GM19395 (cell line): ENCODE measurements around the gene UHRF2.
"Not testable (repeated sequence)": the region's sequence is repeated elsewhere in the genome, so short reads cannot be mapped to it uniquely, and the experiment has no call there.

Experiments used
- ATAC-seq: cut with Tn5 transposase; IDR thresholded peaks from one replicate; pipeline ENCODE4 v1.9.1; 2021; ENCODE audit warnings: mild to moderate bottlenecking, moderate library complexity; ENCODE audit not compliant: unreplicated experiment

The UHRF2 gene, protein sequence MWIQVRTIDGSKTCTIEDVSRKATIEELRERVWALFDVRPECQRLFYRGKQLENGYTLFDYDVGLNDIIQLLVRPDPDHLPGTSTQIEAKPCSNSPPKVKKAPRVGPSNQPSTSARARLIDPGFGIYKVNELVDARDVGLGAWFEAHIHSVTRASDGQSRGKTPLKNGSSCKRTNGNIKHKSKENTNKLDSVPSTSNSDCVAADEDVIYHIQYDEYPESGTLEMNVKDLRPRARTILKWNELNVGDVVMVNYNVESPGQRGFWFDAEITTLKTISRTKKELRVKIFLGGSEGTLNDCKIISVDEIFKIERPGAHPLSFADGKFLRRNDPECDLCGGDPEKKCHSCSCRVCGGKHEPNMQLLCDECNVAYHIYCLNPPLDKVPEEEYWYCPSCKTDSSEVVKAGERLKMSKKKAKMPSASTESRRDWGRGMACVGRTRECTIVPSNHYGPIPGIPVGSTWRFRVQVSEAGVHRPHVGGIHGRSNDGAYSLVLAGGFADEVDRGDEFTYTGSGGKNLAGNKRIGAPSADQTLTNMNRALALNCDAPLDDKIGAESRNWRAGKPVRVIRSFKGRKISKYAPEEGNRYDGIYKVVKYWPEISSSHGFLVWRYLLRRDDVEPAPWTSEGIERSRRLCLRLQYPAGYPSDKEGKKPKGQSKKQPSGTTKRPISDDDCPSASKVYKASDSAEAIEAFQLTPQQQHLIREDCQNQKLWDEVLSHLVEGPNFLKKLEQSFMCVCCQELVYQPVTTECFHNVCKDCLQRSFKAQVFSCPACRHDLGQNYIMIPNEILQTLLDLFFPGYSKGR

DNA sequence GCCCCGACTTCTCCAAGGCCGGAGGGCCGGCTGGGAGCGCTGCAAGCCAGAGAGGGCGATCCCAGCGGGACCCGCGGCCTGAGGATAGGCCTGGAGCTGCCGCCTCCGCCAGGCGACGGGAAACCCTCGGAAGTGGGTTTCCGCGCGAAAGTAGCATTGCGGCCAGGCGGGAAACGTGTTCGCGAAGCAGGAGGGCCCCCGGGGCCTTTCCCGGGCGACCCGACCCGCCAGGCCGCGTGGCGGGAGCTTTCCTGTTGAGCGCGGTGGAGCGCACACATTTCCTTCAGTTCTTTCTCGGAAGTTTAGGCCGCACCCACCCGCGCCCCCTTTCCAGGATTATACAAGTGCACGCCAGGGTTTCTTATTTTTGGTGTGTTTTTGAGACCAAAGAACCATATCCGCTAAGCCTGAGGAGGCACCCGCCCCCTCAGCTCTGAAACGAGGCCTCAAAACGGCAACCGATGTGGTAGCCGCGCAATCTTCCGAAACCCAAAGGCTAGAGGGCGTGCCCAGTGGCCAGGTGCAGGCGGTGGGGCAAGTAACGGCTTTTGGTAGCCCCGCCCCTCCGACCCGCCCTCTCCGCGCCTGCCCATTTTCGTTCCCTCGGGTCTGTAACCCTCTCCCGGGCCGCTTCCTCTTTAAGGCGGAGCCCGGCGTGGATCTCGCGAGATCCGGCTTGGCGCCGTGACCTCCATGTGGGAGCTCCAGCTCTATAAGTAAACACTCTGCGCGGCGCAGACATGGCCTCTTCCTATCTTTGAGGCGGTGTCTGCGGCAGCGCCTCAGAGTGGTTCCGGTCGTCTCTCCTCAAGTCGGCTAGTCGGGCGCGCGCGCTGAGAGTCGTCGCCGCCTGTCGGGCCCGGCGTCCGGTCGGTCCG, at the start of gene UHRF2:
Gene UHRF2 (plus strand): TSS at position 713 of the 878 bp plus-strand sequence. CDS start 292 bp downstream, outside the sequence.
- peak; percentile 81 for ATAC-seq

- no peak for ATAC-seq
These were observed 45.7 kb upstream of the UHRF2 start for GRCh38 chr9:6367128-6367890.

DNA sequence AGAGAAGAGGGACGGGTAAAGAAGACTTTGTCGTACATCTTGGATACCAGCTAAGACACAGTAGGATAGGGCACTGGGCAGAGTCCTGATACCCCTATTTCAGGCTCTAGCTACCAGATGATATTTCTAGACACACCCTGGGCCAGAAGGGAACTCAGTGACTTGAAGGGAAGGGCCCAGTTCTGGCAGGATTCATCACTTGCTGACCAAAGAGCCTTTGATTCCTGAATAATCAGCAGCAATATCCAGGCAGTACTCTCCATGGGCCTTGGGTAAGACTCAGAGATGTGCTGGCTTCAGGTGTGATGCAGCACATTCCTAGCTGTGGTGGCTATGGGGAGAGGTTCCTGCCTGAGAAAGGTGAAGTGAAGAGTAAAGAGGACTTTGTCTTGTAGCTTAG, 44.2 kb upstream of the UHRF2 start:
- ATAC-seq = no peak

- not testable (repeated sequence) for ATAC-seq
These were observed 31.5 kb upstream of the UHRF2 start for GRCh38 chr9:6381477-6382012.

- no peak for ATAC-seq
These were observed 30.3 kb upstream of the UHRF2 start for GRCh38 chr9:6382681-6383080.

DNA sequence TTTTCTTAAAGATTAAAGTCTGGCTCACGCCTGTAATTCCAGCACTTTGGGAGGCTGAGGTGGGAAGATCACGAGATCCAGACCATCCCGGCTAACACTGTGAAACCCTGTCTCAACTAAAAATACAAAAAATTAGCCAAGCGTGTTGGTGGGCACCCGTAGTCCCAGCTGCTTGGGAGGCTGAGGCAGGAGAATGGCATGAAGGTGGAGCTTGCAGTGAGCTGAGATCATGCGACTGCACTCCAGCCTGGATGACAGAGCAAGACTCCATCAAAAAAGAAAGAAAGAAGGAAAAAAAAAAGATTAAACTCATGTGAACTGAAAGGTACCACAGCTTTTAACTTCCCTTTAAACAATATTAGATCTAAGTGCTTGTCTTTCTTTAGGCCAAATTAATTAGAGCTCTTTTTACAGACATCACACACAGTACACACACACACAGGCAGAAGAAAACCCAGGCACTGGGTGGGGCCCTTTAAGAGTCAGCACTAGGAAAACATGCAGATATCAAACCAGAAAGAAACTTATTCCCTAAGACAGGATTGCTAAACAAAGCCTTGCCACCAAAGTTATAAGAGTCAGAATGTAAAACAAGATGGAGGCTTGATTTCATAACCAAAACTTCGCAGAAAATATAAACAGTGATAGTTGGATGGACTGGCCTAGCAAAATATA, 29.3 kb upstream of the UHRF2 start:
- no peak for ATAC-seq

DNA sequence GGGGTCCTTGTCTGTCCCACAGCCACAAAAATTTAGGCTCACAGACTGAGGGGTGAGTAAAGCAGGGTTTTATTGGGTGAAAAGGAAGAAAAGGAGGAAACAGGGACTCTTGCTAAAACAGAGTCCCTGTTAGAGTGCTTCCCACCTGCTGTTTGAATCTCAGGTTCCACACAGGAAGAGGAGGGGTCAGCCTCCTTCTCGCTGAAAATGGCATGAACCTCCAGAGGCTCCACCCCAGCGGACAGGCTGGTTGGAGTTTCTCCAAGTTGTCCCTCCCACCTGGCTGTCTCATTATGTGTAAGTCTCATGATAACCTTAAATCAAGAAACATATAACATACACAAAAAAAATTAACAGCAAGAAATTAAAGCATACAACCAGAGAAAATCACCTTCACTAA, 28.3 kb upstream of the UHRF2 start:
- ATAC-seq = no peak

DNA sequence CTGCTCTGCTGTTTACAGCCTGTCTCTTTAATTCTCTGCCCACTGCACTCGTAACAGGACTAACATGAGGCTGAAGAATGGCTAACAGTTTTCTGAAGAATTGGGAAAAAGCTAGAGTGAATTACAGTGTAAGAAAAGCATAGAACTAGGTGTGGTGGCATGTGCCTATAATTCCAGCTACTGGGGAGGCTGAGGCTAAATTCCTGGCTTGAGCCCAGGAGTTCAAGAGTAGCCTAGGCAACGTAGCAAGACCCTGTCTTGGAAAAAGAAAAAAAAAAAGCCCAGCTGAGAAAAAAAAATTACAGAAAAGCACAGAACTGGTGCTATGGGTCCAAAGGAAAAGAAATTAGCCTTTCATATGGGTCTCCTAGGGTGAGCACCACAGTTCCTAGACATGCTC, 13.9 kb upstream of the UHRF2 start:
- ATAC-seq = no peak

- no peak for ATAC-seq
These were observed 7.6 kb upstream of the UHRF2 start for GRCh38 chr9:6405371-6405770.

DNA sequence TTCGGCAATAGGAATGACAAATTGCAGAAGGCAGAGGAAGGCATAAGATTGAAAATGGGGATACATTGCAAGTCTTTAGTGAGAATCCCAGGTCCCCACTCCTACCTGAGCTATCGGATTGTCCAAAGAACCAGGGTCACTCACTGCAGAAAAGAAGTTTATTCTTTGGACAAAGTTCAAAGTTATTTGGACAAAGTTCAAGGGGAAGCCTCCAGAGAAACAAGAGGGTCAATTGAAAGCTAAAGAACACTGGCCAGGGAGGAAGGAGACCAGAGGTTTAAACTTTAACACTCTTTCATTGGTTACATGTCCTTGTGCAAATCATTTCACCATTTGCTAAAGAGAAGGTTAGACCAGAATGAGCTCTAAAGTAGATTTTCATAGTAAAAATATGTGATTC, 5.2 kb upstream of the UHRF2 start:
- ATAC-seq = no peak

DNA sequence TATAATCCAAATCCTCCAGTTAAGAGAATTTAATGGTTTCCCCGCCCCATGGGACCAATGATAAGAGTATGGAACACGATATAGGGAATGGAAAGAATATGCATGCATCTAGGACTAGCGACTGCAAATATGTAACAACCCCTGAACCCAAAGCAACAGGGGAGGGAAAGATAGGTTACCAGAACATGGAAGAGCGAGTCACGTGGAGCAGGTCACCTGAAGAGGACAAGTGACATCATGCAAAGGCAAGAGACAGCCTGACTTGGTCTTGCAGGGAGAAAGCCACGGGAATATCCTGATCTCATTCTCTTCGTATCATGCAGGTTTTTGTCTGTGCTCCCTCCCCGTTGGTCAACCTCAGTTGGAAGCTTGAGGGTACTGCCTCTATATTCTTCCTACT, 4.7 kb upstream of the UHRF2 start:
- ATAC-seq = no peak

- ATAC-seq = no peak
These were observed 3.2 kb upstream of the UHRF2 start for GRCh38 chr9:6409811-6410210.

GRCh38 chr9:6410633-6411032, 2.4 kb upstream of the UHRF2 start:
- no peak for ATAC-seq

GRCh38 chr9:6413365-6414246, 607 bp downstream of the UHRF2 start:
- peak; percentile 23 for ATAC-seq

DNA sequence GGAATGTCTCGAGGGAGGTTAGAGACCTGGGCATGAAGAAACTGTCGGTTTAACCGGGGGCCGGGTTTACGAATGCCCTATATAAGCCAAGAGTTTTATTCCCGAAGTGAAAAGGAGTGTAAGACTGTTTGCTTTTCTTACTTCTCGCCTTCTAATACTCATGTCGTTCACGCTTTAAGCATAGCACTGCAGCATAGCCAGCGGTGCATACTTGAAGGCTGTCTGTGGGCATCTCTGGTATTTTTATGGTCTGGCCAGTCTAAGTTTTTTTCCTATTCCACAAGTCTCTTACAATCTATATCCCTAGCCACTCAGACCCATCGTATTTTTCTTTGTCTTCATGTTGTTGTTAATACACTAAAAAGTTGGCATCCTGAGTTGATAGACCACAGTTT, 1.2 kb downstream of the UHRF2 start:
- ATAC-seq = no peak

DNA sequence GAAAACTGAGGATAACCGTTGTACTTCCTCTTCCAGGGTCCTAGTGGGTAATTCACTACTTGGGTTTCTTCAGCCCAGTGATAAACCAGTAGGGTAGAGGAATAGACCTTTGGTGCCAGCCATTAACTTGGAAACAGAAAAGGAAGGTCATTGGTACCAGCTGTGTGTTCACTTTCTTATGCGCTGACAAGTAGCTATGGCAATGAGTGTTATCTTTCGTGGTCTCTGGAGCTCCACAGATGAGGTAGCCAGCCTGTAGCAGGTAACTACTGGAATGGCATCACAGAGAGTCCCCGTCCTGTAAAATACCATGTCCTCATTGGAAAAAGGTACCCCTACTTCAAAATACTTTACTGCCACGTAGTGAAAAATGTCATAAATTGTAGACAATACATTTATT, 2.3 kb downstream of the UHRF2 start:
- no peak for ATAC-seq

- no peak for ATAC-seq
These were observed 4.2 kb downstream of the UHRF2 start for GRCh38 chr9:6417186-6417585.

DNA sequence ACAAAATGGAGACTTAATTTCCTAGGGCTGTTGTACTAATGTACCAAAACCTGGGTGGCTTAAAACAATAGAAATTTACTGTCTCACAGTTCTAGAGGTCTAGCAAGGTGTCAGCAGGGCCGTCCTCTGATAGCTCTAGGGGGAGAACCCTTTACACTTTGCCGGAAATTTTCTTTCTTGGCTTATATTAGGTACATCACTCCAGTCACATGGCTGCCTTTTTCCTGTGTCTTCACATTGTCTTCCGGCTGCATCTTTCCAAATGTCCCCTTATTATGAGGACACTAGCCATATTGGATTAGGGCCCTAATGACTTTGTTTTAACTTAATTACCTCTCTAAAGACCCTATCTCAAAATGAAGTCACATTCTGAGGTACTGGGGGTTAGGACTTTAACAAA, 5.8 kb downstream of the UHRF2 start:
- ATAC-seq = no peak

DNA sequence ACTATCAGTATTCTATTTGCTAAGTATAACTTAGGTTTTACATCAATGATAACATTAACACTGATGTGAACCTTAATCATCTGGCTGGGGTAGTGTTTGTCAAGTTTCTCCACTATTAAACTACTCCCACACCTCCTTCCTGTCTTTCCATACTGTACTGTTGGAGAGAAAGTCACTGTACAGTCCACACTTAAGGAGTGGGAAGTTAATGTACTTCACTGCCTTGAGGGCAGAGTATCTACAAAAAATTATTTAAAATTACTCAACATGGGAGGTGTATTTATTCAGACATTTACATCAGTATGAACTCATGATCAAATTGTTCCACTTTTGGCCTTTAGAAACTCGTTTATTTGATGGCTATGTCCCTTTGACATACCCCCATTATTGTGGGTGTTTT, 11.9 kb downstream of the UHRF2 start:
- ATAC-seq = no peak
